ENCODE data around the gene RFPL4AL1. TPM values are rescaled to one million over a fixed set of nuclear protein-coding genes. Genes with fewer than 3 reads are reported as not detected.

RFPL4AL1 gene
- total and polyA plus RNA-seq, 10 of the 15 experiments (the other 5 are each of a cell fraction or from before 2014, with no cell fraction given), result not detected

DNA sequence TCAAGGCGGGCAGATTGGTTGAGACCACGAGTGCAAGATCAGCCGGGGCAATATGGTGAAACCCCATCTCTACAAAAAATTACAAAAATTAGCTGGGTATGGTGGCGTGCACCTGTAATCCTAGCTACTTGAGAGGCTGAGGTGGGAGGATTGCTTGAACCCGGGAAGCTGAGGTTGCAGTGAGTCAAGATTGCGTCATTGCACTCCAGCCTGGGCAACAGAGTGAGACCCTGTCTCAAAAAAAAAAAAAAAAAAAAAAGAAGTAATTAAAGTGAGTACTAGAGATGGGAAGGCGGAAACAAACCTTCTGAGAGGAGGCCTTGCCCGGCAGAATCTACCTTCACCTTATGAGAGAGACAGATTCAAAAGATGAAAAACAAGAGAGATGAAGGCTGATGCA, 45.4 kb upstream of the RFPL4AL1 start:
- intact Hi-C loops (cut with micrococcal nuclease; ENCODE audit: unreplicated experiment) (no loop called here), in situ Hi-C loops (cut with MboI) (no loop called here)
- H3K9ac ChIP-seq (ENCODE audit: control insufficient read depth, insufficient read depth, low read length), result no peak overlapping the region
- BruUV-seq (replicated peaks), result no TSS peak
- no peaks in the 10 kb centered on the region for H3K4me1 ChIP-seq (ENCODE audit: control insufficient read depth, insufficient read depth, low read length)
- no peak overlapping the region for H3K4me3 ChIP-seq
- ATAC-seq (no peak), FAIRE-seq (no peak), DNase-seq (ENCODE audit: low read depth, low spot score) (no peak)
- no peaks in the 10 kb centered on the region; the same call in 2 of the 3 replicates for H3K9me3 ChIP-seq (replicated peaks; ENCODE audit: control insufficient read depth, insufficient read depth, low read length)
- no peak overlapping the region for H3K4me2 ChIP-seq (ENCODE audit: control insufficient read depth, insufficient read depth)
- WGBS (ENCODE audit: insufficient coverage, insufficient replicate concordance, low lambda C conversion rate, missing lambda C conversion rate), result 36% methylated on average over 8 of the region's 8 CpGs
- ChIA-PET POLR2A (no interaction called here), SMC1A (ENCODE audit: uncharacterized antibody, unreplicated experiment) (interaction anchor here (0.7 kb wide), 1 partner anchor 135 kb away, joined by 3 read pairs; no protein-coding TSS in a partner anchor), CTCF (no interaction called here), RAD21 (ENCODE audit: unreplicated experiment) (no interaction called here)
- H2AFZ ChIP-seq (ENCODE audit: control insufficient read depth, low read depth, low read length), result no peak overlapping the region
- no peak overlapping the region for H3K27ac ChIP-seq (ENCODE audit: control insufficient read depth, insufficient read depth)
- H3K79me2 ChIP-seq (ENCODE audit: control insufficient read depth, insufficient read depth, low read length), result no peaks in the 10 kb centered on the region
- H3K36me3 ChIP-seq (ENCODE audit: control insufficient read depth in 2 of 2, insufficient read depth in 2 of 2, low read length in 1 of 2), result no peaks in the 10 kb centered on the region
- H3K27me3 ChIP-seq (replicated peaks in 1 of 2; ENCODE audit: control insufficient read depth in 2 of 2, insufficient read depth in 2 of 2, low read length in 1 of 2), result no peaks in the 10 kb centered on the region
- H4K20me1 ChIP-seq (ENCODE audit: control insufficient read depth, insufficient read depth), result no peaks in the 10 kb centered on the region
- TF ChIP-seq IRF4 (IDR thresholded peaks at IDR 0.05; ENCODE audit: low read depth, low read length), result no peak
- TF ChIP-seq, protein P1, sequence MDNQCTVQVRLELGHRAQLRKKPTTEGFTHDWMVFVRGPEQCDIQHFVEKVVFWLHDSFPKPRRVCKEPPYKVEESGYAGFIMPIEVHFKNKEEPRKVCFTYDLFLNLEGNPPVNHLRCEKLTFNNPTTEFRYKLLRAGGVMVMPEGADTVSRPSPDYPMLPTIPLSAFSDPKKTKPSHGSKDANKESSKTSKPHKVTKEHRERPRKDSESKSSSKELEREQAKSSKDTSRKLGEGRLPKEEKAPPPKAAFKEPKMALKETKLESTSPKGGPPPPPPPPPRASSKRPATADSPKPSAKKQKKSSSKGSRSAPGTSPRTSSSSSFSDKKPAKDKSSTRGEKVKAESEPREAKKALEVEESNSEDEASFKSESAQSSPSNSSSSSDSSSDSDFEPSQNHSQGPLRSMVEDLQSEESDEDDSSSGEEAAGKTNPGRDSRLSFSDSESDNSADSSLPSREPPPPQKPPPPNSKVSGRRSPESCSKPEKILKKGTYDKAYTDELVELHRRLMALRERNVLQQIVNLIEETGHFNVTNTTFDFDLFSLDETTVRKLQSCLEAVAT (IDR thresholded peaks at IDR 0.05), result no peak
- TF ChIP-seq, protein P2, sequence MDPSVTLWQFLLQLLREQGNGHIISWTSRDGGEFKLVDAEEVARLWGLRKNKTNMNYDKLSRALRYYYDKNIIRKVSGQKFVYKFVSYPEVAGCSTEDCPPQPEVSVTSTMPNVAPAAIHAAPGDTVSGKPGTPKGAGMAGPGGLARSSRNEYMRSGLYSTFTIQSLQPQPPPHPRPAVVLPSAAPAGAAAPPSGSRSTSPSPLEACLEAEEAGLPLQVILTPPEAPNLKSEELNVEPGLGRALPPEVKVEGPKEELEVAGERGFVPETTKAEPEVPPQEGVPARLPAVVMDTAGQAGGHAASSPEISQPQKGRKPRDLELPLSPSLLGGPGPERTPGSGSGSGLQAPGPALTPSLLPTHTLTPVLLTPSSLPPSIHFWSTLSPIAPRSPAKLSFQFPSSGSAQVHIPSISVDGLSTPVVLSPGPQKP (IDR thresholded peaks at IDR 0.05; ENCODE audit: low read depth, low read length), result no peak
- no peak for TF ChIP-seq EED (IDR thresholded peaks at IDR 0.05; ENCODE audit: low read depth)
- no peak for TF ChIP-seq SUZ12 (IDR thresholded peaks at IDR 0.05; ENCODE audit: unreplicated experiment)
- TF ChIP-seq ZZZ3 (IDR thresholded peaks at IDR 0.05; ENCODE audit: control insufficient read depth, insufficient read length, low read depth), result no peak
- TF ChIP-seq PAX5 (IDR thresholded peaks at IDR 0.05; ENCODE audit: borderline replicate concordance, low read depth, low read length), result no peak
- TF ChIP-seq, protein P3, sequence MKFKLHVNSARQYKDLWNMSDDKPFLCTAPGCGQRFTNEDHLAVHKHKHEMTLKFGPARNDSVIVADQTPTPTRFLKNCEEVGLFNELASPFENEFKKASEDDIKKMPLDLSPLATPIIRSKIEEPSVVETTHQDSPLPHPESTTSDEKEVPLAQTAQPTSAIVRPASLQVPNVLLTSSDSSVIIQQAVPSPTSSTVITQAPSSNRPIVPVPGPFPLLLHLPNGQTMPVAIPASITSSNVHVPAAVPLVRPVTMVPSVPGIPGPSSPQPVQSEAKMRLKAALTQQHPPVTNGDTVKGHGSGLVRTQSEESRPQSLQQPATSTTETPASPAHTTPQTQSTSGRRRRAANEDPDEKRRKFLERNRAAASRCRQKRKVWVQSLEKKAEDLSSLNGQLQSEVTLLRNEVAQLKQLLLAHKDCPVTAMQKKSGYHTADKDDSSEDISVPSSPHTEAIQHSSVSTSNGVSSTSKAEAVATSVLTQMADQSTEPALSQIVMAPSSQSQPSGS (IDR thresholded peaks at IDR 0.05; ENCODE audit: low read length), result no peak
- no peak for TF ChIP-seq POU2F2 (IDR thresholded peaks at IDR 0.05; ENCODE audit: borderline replicate concordance, low read depth, low read length)
- TF ChIP-seq SREBF1 (IDR thresholded peaks at IDR 0.05; ENCODE audit: low read length), result no peak
- TF ChIP-seq, protein P4, sequence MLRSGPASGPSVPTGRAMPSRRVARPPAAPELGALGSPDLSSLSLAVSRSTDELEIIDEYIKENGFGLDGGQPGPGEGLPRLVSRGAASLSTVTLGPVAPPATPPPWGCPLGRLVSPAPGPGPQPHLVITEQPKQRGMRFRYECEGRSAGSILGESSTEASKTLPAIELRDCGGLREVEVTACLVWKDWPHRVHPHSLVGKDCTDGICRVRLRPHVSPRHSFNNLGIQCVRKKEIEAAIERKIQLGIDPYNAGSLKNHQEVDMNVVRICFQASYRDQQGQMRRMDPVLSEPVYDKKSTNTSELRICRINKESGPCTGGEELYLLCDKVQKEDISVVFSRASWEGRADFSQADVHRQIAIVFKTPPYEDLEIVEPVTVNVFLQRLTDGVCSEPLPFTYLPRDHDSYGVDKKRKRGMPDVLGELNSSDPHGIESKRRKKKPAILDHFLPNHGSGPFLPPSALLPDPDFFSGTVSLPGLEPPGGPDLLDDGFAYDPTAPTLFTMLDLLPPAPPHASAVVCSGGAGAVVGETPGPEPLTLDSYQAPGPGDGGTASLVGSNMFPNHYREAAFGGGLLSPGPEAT (IDR thresholded peaks at IDR 0.05; ENCODE audit: low read depth), result no peak
- no peak for TF ChIP-seq LARP7 (IDR thresholded peaks at IDR 0.05)
- no peak for TF ChIP-seq DPF2 (IDR thresholded peaks at IDR 0.05)
- no peak for TF ChIP-seq ZSCAN29 (IDR thresholded peaks at IDR 0.05)
- no peak for TF ChIP-seq NRF1 (conservative IDR thresholded peaks at IDR 0.05; ENCODE audit: low read depth, low read length)
- TF ChIP-seq, protein P5, sequence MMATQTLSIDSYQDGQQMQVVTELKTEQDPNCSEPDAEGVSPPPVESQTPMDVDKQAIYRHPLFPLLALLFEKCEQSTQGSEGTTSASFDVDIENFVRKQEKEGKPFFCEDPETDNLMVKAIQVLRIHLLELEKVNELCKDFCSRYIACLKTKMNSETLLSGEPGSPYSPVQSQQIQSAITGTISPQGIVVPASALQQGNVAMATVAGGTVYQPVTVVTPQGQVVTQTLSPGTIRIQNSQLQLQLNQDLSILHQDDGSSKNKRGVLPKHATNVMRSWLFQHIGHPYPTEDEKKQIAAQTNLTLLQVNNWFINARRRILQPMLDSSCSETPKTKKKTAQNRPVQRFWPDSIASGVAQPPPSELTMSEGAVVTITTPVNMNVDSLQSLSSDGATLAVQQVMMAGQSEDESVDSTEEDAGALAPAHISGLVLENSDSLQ (IDR thresholded peaks at IDR 0.05), result no peak
- TF ChIP-seq CHD4 (IDR thresholded peaks at IDR 0.05), result no peak
- TF ChIP-seq, protein P6, sequence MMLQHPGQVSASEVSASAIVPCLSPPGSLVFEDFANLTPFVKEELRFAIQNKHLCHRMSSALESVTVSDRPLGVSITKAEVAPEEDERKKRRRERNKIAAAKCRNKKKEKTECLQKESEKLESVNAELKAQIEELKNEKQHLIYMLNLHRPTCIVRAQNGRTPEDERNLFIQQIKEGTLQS (IDR thresholded peaks at IDR 0.05; ENCODE audit: borderline replicate concordance, extremely low read depth, low read depth, low read length), result no peak

Measured in GM12878 (cell line).